ENCODE results near the gene DPY30.

The DPY30 gene

DNA sequence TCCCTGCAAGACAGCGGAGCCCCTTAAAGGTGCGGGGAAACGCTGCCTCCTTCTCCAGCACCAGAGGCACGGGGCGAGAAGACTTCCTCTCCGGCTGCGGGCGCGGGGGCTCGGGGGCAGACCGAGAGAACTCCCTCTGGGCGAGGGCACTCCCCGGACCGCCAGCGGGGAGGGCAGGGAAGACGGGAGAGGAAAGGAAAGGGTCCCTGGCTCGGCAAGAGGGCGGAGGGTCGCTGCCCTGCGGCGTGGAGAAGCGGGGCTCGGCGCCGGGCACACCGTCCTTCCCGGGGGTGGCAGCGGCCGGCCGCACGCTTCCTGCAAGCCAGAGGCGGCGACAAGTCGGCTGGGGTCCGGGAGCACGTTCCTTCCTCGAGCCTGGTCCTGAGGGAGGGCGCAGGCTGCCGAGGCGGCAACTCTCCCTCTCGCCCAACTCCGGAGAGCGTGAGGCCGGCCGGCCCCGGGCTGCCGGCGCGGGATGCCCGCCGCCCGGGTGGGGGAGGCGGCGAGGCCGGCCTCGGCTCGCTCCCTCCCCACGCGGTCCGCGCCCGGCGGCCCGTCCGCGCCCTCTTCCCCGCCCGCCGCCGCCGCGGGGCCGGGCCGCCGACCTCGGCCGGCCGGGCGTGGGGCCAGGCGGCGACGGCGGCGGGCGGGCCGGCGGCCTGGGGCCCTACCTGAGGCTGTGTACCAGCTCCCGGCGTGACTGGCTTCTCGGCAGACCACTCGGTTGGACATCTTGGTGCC lies 29.9 kb downstream of the DPY30 start:
- DNase-seq (ENCODE audit: low spot score), result peak; percentile 22

DNA sequence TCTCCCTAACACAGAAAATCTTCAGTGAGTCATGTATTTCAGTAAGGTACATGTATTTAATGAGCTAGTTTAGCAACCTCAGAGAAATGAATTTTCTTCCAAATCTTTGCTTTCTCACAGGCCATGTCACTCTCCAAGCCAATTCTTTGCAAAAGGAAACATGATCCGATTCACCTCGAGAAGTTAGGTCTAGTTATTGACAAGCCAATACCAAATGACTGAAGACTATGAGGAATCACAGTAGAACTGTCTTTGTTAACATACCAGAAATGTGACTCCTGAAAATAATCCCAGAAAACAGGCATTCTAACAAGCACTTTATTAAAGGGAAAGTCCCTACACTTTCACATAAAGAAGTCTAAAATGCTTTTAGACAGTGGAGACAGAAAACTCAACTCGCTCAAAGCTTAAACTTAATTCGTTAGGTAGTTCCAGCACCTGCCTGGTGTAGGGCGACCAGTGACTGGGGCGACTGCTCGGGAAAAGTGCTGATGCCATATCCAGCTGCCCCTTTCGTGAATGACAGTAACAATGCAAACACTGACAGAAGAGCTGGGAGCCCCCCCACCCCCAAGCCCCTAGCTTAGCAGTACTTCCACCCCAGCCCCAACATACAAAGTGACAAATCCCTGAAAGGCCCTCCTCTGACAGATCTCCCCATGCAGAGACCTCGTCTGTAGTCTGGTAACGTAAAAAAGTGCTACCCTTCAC lies 30.6 kb downstream of the DPY30 start:
- peak; percentile 20 for DNase-seq (ENCODE audit: low spot score)

DNA sequence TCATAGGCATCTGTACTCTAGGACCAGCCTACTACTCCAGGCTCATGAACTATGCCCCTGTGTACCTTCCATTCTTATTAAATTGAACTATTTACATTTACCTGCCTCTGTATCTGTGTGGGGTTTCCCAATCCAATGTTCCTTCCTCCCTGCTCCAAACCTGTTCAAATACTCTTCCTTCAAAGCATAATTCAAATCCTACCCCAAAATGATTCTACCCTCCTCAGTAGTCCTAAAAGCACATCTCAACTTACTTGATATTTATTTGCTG lies 32.5 kb downstream of the DPY30 start:
- DNase-seq (ENCODE audit: low spot score), result no peak

DNA sequence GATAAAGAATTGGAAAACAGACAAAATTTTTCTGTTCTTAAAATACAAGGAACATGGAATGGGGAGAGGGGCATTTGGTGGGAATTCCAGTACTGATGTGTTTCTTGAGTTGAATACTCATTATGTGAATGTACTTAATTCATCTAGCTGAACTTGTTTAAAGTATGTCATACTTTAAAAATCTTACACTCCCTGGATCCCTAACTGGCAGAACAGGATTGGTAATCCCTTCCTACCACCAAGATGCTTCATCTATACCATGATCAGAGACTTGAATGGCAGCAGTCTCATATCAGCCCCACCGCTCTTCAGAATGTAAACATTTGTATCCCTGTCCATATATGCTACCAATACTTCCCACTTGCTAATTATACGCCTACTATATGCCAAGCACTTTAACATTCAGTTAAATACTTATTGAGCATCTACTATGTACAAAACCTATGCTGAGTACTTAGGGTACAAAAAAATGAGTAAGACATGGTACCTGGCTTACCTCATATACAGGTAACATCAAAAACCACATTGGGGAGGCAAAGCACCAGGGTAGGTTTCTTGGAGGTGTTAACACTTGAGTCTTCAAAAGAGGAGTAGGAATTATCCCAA lies 34.1 kb downstream of the DPY30 start:
- no peak for DNase-seq (ENCODE audit: low spot score)

DNA sequence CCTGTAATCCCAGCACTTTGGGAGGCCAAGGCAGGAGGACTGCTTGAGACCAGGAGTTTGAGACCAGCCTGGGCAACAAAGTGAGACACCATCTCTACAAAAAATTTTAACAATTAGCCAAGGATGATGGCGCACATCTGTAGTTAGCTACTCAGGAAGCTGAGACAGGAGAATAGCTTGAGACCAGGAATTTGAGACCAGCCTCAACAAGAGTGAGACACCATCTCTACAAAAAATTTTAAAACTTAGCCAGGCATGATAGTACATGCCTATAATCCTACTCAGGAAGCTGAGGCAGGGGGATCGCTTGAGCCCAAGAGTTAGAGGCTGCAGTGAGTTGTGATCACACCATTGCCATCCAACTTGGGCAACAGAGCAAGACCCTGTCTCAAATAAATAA lies 35.8 kb downstream of the DPY30 start:
- no peak for DNase-seq (ENCODE audit: low spot score)

DNA sequence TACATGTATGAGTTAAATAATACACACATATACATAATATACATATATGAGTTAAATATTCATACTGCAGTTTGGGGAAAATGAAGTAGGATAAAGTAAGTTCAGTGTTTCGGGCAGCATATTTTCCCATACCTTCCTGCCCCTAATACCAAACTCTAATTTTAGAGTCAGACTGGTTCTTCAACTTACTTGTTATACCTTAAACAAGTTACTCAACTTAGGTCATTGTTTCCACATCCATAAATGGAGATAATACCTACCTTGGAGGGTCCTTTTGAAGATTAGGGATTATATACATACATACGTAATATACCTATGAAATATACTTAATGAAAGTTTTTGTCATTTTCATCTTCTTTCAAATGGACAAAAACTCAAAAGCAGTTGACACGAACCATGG lies 37.2 kb downstream of the DPY30 start:
- DNase-seq (ENCODE audit: low spot score), result no peak

DNA sequence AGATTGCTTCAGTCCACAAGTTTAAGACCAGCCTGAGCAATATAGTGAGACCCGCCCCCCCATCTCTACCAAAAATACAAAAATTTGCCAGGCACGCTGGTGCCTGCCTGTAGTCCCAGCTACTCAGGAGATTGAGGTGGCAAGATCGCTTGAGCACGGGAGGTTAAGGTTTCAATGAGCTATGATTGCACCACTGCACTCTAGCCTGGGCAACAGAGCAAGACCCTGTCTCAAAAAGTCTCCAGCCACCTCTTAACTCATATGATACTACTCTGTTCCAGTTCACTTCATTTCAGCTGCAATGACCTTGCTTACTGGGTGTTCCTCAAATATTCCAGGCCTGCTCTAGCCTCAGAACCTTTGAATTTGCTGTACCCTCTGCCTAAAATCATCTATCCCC lies 40.2 kb downstream of the DPY30 start:
- DNase-seq (ENCODE audit: low spot score), result no peak

DNA sequence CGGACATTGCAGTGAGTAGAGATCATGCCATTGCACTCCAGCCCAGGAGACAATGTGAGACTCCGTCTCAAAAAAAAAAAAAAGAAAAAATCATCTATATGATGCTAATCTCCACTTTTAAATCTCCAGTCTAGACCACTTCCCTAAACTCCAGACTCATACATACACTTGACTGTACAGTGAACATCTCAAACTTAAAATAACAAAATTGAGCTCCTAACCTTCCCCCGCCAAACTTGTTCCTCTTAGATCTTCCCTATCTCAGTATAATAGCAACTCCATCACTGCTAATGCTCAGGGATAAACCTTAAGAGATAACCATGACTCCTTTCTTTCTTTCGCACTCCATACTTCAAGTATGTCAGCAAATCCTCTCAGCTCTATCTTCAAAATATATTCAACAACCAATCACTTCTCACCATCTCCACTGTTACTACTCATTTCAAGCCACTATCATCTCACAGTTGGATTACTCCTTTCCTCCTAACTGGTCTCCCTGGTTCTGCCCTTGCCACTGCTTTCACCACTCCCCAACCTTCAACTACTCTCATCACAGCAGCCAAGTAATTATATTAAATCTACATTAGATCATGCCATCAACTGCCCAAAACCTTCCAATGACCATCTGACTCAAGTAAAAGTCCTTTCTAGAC lies 40.7 kb downstream of the DPY30 start:
- no peak for DNase-seq (ENCODE audit: low spot score)

DNA sequence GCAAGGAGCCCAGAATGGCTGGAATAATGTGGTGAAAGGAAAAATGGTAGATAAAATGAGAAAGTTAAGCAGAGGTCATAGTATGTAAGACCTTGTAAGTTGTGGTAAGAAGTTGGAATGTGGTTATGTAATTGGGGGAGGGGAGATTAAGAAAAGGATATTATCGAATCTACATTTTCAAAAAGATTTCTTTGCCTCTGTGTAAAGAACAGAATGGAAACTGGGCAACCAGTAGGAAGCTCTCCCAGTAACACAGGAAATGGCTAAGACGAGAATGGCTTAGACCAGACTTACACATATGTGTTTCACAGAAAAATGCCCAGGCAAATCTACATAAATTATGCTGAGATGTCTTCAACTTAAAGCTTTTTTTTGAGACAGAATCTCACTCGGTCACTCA lies 42.0 kb downstream of the DPY30 start:
- DNase-seq (ENCODE audit: low spot score), result peak; percentile 16

DNA sequence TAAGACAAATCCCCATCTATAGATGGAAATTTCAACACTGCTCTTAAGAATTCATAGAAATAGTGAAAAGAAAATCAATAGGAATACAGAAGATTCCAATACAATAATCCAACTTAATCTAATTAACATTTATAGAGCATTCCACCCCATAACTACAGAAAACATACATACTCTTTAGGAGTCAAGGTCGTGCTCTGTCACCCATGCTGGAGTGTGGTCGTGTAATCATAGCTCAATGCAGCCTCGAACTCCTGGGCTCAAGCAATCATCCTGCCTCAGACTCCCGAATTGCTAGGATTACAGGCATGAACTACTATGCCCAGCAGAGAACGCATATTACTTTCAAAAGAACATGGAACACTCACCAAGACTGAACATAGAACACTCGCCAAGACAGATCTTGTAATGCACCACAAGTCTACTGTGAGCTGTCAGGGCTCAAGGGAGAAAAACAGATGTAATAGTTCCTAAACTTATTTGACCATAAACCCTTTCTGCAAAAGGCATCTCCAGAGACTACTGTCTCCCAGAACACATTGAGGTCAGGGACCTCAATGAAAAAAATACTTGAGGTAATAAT lies 42.9 kb downstream of the DPY30 start:
- no peak for DNase-seq (ENCODE audit: low spot score)

DNA sequence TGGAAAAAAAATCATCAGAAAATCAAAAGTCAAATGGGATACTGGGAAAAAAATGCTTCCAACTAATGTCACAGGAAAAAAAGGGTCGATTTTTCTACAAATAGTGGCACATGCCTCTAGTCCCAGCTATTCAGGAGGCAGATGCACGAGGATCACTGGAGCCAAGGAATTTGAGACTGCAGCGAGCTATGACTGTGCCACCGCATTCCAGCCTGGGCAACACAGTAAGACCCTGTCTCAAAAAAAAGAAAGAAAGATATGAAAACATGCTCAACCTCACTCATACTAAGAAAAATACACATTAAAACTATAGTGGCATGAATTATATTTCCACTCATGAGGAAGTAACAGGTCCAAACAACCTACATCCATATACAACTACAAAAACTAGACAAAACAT lies 46.7 kb downstream of the DPY30 start:
- DNase-seq (ENCODE audit: low spot score), result no peak

DNA sequence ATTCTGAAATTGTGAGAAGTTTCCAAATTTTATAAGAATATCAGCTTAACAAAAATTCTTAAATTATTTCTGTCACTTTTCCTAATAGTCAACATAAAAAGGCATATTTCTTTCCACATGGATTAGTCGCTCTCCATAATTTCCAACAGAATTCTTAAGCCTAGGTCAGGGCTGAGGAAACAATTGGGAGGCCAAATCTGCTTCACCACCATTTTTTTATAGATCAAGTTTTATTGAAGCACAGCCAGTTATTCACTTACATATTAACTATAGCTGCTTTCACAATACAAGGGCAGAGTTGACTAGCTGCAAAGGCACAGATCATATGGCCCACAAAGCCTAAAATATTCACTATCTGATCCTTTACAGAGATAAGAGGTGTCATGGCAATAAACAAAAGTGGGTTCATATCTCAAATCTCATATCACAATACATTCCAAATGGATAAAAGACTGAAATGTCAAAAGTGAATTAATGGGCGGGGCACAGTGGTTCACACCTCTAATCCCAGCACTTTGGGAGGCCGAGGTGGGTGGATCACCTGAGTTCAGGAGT lies 47.5 kb downstream of the DPY30 start:
- no peak for DNase-seq (ENCODE audit: low spot score)

DNA sequence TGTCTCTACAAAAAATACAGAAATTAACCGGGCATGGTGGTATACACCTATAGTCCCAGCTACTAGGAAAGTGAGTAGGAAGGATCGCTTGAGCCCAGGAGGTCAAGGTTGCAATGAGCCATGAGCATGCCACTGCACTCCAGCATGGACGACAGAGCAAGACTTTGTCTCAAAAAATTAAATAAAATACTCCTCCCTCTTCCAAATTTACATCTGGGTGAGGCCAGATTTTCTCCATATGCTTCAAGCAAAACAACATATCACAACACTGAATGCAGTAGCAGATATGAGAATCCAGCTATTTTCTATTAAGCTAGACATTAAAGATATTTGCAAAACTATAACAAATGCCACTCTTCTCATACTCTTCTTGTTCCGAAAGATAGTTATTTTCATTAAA lies 49.7 kb downstream of the DPY30 start:
- no peak for DNase-seq (ENCODE audit: low spot score)

DNA sequence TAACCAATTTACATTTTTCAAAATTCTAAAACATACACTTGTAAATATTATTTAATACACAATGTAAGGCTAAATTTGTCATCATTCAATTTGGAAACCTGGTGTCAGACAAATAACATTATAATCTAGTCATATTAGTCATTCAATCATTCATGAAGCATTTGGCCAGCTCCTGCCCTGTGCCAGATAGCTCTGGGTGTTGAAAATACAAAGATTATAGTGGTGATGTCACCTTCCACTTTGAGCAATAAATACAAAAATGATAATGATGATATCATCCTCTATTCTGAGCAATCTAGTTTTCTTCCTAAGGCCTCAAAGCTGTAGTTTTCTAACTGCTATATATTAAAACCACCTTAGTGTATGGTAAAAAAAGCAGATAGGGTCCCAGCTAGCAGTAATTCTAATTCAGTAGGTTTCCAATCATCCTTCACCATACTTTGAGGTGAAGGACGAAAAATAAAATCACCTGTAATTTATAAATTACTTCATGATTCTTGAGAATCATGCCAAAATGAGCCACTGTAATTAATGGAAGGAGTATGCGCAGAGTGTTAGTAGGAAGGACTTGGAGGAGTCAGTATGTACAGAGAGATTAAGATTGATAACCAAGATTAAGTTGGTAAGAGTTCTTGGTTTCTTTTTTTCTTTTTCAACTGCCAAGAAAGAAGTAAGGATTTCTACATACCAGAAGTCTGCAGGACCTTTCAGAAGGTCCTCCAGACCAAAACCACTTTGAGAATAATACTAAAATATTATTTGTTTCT lies 52.0 kb downstream of the DPY30 start:
- peak; percentile 54 for DNase-seq (ENCODE audit: low spot score)

DNA sequence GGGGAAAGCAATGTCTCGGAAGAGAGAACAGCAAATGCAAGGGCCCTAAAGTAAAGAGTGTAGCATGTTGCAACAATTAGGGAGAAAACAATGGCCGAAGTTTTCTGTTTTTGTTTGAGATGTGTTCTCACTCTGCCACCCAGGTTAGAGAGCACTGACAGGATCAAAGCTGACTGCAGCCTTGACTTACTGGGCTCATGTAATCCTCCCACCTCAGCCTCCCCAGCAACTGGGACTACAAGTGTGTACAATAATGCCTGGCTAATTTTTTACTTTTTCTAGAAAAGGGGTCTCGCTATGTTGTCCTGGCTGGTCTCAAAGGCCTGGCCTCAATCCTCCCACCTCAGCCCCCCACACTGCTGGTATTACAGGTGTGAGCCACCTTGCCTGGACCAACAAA lies 52.7 kb downstream of the DPY30 start:
- DNase-seq (ENCODE audit: low spot score), result no peak

DNA sequence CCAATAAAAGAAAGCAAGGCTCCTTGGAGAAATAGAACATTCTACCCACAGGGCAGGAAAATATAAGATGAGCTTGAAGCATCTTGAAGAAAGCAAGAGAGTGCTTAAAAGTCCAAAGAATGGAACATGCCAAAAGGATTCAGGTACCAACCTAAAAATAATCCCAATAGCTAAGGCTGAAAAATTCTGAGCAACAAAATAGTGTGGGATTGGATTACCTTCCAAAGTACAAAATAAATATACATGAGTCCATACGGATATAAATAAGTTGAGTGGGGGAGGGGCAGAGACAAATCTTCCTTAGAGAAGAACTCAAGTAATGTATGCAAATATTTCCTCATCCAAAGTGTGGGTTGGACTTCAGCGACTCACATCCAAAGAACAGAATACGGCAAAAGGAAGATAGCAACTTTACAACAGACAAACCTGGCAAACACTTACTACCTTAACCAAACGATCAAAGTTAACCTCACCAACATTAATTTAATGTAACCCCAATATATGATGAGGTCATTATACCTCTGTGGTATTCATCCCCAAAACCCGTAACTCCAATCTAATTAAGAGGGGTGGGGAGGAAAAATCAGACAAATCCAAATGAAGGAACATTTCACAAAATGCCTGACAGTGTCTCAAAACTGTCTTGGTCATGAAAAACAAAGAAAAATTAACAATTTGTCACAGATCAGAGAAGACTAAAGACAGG lies 55.7 kb downstream of the DPY30 start:
- no peak for DNase-seq (ENCODE audit: low spot score)

DNA sequence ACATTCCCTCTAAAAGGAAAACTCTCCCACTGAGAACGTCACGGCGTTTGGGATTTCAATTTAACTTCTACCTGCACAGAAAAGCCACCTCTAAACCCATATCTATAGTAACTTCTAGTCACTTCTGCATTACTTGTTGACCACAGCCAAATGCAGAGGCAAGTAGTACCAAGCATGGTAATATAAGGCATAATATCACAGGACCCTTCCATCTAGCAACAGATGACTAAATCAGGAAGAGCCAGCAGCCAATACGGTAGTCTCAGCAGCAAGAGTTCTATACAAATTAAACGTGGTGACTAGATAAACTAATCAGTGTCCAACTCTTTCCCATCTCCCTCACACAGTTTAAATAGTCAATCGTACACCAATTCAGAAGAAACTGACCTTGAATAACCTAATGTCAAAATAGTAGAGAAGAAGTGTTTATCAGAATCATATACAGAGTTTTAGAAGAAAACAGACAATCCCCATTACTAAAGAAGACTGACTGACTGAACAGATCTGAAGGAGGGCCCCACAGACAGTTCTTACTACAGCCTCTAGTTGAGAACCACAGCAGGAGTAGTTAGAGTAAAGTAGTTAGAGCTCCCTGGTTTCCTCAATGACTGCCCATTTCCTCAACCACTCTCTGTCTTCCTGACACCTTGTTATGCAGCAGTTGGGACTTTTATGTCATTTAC lies 58.8 kb downstream of the DPY30 start:
- DNase-seq (ENCODE audit: low spot score), result no peak

DNA sequence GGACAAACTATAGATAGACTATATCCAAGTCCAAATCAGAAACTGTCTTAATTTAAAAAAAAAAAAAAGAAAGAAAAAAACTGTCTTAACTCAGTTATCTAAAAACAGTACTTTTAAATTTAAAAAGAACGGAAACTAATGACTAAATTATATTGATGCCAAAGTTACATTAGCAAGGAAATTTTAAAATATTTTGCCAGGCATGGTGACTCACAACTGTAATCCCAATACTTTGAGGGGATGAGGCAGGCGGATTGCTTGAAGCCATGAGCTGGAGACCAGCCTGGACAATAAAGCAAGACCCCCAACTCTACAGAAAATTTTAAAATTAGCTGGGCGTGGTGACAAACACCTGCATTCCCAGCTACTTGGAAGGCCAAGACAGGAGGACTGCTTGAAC lies 59.6 kb downstream of the DPY30 start:
- no peak for DNase-seq (ENCODE audit: low spot score)

DNA sequence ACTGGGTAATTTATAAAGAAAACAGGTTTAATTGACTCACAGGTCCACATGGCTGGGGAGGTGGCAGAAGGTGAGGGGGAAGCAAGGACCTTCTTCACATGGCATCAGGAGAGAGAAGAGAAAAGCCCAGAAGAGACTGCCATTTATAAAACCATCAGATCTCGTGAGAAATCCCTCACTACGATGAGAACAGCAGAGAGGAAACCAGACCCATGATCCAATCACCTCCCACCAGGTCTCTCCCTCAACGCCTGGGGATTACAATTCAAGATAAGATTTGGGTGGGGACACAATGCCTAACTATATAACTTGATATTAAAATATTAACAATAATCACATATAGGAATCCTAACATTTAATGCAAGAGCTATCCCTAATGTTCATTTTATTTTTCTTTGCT lies 60.6 kb downstream of the DPY30 start:
- no peak for DNase-seq (ENCODE audit: low spot score)

DNA sequence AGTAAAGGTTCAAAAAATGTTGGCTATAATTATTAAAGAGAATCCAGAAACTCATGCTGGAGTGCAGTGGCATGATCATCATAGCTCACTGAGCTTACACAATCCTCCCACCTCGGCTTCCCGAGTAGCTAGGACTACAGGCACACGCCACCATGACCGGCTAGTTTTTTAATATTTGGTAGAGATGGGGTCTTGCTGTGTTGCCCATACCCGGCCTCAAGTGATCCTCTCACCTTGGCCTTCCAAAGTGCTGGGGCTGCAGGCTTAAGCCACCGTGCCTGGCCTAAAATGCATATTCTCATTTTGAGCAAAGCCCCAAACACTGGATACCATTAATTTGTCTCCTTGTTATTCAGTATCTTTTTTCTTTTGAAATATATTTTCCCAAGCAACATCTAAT lies 61.2 kb downstream of the DPY30 start:
- no peak for DNase-seq (ENCODE audit: low spot score)
